Smooth muscle cell of the brain vasculature (primary cell): ENCODE measurements around the gene CHD3.
A peak's percentile ranks its signal among the peaks of the same experiment; 100 is the strongest.
"Not testable (repeated sequence)": the region's sequence is repeated elsewhere in the genome, so short reads cannot be mapped to it uniquely, and the experiment has no call there.

ENCODE experiments used
- DNase-seq: peaks from one replicate; pipeline ENCODE4 v3.0.0-alpha.2; 2012; ENCODE audit warnings: low read depth, low spot score

CHD3 gene

DNA sequence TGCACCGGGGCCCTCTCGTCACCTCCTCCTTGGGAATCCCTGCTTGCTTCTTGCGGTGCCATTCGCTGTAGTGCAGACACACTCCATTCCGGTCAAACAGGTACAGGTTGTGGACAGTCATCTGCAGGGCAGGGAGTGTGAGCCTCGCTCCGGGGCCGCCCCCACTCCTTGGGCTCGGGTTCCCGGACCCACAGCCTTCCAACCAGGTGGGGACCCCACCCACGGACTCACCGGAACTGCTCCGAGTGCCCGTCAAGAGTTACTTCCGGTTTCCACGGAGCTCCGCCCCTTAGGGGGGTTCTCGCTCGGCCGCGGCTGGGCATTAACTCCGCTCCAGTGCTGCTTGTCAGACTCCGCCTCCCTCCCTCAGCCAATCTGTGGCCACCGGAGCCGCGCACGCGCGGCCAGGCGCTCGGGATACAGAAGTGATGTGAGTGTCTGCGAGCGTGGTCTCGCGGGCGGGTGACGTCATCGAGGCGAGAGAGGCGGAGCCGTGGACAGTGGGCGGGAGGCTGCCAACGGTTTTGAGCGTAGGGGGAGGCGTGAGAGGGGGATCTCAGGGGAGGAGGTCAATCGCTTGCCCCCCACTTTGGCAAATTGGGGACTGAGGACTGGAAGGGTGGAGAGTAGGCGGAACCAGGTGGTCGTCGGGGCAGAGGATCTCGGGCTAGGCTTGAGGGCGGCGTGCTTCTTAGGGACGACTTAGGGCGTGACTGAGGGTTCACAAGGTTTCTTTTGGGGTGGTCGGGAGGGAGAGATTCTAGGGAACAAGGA is 43.3 kb downstream of the CHD3 start, which contains the start of the genes CNTROB and TRAPPC1:
CNTROB (plus strand) TSS at position 498 of the 774 bp plus-strand sequence. CDS start 874 bp downstream, outside the sequence.
TRAPPC1 (minus strand) TSS at position 238 of the 774 bp plus-strand sequence; CDS start at position 121, 117 bp downstream.
- DNase-seq = peak; percentile 98

DNA sequence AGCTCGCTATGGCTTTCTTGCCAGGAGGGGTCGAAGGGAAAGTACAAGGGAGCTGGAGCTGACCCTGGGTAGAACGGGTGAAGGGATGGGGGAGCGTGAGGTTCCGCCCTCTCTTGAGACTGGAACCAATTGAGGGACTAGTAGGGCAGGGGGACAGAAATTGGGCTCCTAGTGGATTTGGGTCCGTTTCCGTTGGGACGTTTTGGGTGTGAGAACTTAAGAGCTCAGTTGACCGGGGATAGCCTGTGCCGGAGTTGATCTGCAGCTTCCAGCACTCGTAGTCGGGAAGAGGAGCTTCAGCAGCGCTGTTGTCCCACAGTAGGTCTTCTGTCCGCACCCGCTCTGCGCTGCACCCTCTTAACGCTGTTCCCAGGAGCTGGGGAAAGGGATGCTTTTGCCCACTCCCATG is 43.9 kb downstream of the CHD3 start:
- DNase-seq = no peak

DNA sequence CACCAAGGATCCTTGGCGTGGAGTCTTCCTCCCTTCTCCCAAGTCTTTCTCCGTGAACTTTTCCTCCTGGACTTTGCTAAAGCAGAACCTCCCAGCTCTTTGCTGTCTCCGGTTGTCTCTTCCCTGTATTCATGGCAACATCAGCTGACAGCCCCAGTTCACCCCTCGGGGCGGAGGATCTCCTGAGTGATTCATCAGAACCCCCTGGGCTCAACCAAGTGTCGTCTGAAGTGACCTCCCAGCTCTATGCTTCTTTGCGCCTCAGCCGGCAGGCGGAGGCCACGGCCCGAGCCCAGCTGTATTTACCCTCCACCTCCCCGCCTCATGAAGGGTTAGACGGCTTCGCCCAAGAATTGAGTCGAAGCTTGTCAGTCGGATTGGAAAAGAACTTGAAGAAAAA is 44.4 kb downstream of the CHD3 start:
- DNase-seq = peak; percentile 62

DNA sequence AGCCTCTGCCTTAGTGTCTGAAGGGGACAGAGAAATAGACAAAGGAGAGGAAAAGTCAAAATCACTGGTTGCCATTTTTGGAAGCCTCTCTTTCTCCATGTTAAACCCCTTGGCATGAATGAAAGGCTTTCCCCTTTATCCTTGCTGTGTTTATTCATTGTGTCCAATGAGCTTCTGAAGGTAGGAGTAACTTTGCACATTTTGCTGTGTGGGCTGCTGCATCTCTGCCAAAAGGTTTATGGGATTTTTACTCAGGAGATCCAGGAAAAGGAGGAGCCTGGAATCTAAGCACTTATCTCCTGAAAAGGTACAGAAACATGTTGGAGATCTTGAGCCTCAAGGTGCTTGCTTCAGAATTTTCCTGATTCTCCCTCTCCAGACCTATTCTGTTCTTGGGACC is 47.3 kb downstream of the CHD3 start:
- DNase-seq = no peak

DNA sequence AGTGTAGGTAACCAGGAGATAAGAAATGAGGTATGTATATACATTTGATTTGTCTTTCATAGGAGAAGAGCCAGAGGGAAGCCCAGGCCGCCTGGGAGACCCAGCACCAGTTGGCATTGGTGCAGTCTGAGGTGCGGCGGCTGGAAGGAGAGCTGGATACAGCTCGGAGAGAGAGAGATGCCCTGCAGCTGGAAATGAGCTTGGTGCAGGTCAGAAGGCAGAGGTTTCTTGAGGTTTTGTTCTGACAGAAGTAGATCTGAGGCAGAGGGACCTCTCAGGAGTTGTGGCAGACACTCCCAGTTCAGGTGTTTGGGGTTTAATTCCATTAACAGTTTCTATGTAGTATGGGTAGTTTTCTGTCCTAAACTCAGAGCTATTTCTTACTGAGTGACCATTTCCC is 51.4 kb downstream of the CHD3 start:
- DNase-seq = no peak

DNA sequence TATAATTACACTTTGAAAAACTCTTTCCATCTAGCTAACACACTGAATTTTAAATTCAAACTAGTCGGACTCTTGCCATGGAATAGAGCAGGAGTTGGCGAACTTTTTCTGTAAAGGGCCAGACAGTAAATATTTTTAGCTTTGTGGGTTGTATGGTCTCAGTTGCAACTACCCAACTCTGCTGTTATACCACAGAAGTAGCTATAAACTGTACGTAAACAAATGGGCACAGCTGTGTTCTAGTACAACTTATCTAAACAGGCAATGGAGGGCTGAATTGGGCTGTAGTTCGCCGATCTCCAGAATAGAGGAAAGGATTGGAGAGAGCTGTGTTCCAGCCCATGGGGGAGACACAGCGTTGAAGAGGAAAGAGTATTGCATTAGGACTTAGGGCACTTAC is 52.2 kb downstream of the CHD3 start:
- DNase-seq = no peak

DNA sequence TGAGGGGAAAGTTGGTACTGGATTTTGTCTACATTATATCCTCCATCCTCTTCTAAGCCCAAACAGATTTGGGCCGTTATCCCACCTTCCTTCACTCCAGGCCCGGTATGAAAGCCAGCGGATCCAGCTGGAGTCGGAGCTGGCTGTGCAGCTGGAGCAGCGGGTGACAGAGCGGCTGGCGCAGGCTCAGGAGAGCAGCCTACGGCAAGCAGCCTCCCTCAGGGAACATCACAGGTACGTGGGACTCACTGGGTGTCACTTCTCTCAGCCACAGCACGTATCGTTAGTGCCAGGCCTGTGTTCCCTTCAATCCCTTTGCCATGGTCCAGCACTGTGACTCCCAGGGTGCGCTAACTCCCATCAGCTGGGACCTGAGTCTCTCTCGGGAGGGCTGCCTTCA is 54.7 kb downstream of the CHD3 start:
- DNase-seq = no peak

DNA sequence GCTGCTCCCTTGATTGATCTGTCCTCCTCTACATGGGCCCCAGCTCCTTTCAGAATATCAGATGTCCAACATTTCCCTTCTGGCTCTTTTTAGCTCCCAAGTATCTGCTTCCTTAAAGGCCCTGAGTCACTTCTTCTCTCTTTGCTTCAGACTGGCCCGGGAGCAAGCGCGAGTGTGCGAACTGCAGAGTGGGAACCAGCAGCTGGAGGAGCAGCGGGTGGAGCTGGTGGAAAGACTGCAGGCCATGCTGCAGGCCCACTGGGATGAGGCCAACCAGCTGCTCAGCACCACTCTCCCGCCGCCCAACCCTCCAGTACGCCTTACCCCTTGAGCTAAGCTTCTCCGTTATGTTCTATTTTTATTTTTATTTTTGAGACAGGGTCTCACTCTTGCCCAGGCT is 55.7 kb downstream of the CHD3 start:
- DNase-seq = no peak

DNA sequence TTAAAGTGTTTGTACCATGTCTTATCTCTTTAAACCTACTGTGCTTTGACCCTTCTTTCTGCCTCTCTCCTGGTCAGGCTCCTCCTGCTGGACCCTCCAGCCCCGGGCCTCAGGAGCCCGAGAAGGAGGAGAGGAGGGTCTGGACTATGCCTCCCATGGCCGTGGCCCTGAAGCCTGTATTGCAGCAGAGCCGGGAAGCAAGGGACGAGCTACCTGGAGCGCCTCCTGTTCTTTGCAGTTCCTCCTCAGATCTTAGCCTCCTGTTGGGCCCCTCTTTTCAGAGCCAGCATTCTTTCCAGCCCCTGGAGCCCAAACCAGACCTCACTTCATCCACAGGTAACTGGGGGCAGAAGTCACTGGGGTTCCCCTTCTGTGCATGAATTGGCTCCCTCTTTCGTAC is 57.1 kb downstream of the CHD3 start:
- no peak for DNase-seq

DNA sequence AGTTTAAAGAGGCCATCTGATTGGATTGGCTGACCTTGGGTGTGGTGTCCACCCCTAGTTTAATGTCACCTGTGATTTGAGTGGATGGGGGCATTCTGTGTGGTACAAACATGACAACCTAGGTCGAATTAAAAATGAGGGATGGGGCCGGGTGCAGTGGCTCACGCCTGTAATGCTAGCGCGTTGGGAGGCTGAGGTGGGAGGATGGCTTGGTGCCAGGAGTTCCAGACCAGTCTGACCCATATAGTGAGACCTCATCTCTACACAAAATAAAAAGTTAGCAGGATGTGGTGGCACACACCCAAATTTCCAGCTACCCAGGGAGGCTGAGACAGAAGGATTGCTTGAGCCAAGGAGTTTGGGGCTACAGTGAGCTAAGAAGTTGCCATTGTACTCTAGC is 57.9 kb downstream of the CHD3 start:
- DNase-seq = no peak

DNA sequence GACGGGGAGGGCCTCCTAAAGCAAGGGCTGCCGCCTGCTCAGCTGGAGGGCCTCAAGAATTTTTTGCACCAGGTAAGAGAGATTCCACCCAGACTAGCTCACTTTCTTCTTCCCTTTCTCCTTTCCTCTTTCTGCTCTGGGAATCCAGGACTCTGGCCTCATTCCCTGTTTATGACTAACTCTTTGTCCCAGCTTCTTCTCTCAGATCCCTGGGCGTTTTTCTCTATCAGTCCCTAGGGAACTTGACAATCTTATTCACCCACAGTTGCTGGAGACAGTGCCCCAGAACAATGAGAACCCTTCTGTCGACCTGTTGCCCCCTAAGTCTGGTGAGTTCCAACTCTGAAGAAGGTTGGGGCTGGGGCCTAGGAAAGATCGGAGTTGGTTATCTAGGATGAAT is 59.1 kb downstream of the CHD3 start:
- DNase-seq = no peak

DNA sequence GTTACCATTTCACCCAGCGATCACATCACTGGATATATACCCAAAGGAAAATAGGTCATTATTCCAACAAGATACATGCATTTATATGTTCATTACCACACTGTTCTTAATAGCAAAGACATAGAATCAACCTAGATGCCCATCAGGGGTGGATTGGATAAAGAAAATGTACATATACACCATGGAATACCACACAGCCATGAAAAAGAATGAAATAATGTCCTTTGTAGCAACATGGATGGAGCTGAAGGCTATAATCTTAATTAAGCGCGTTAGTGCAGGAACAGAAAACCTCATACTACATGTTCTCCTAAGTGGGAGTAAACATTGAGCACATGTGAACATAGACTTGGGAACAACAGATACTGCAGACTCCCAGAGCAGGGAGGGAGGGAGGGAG is 62.0 kb downstream of the CHD3 start:
- no peak for DNase-seq

DNA sequence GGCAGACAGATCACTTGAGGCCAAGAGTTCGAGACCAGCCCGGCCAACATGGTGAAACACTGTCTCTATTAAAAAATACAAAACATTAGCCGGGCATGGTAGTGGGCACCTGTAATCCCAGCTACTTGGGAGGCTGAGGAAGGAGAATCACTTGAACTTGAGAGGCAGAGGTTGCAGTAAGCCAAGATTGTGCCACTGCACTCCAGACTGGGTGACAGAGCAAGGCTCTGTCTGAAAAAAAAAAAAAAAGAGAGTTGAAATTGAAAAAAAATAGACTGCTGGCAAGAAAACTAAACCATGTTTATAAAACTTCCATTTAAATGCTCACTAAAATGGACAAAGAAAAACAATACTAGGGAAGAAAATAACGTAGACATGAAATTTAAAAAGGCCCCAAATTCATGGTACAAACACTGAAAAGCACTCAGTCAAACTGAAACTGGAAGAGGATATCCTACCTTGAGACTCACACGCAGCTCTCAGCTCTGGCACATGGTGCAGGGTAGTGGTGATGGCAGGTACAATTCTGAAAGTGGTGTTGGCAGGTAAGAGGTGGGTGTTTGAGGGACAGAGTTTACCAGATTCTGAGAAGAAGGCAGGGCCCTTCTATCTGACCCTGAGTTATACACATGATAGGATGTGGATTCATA is 62.7 kb downstream of the CHD3 start:
- no peak for DNase-seq

DNA sequence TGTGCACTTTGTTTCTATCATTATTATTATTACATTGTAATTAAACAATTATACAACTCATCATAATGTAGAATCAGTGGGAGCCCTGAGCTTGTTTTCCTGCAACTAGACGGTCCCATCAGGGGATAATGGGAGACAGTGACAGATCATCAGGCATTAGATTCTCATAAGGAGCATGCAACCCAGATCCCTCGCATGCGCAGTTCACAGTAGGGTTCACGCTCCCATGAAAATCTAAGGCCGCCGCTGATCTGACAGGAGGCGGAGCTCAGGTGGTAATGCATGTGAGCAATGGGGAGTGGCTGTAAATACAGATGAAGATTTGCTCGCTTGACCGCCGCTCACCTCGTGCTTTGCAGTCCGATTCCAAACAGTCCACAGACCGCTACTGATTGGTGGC is 64.7 kb downstream of the CHD3 start:
- DNase-seq = not testable (repeated sequence)

DNA sequence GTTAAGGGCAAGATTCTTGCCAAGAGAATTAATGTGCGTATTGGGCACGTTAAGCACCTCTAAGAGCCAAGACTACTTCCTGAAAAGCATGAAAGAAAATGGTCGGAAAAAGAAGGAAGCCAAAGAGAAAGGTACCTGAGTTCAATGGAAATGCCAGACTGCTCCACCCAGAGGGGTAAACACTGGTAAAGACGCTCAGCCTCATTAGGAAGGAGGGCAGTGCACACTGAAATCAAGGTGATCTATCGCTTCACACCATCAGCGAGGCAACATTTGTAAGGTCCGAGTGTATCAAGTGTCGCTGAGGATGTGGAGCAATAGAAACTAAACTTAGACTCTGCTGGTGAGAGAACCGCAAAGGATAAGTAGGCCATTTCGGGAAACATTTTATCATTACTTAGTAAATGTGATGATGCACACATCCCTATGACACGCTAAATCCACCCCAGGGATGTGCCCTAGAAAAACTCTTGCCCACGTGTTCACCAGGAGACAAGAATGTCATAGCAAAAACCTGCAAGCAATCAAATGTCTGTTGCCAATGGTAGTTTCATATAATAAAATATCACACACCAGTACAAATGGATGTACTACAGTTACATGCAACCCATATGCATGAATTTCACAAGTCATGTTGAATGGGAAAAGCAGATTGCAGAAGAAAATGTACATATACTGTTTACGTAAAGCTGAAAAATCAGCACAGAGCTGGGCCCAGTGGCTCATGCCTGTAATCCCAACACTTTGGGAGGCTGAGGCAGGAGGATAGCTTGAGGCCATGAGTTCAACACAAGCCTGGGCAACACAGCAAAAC is 67.0 kb downstream of the CHD3 start:
- no peak for DNase-seq

DNA sequence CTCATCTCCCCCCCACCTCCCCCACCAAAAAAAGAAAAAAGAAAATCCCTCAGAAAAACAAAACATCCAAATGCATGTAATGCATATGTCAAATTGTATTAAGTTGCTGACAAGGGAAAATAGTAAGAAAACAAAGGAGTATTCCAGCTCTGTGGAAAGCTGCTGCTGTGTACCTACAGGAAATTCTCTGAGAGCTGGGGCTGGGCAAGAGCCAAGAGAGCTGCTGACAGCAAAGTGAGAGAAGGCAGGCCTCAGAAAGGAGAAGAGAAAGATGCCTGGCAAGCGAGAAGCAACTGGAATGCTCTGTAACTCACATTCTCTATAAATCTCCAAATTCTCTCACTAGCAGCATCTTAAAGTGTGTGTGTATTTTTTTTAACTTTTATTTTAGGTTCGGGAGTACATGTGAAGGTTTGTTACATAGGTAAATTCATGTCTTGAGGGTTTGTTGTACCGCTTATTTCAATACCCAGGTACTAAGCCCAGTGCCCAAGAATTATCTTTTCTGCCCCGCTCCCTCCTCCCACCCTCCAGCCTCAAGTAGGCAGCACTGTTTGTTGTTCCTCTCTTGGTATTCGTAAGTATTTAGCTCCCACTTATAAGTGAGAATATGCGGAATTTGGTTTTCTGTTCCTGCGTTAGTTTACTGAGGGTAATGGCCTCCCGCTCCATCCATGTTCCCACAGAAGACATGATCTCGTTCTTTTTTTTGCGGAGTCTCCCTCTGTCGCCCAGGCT is 67.8 kb downstream of the CHD3 start:
- no peak for DNase-seq

DNA sequence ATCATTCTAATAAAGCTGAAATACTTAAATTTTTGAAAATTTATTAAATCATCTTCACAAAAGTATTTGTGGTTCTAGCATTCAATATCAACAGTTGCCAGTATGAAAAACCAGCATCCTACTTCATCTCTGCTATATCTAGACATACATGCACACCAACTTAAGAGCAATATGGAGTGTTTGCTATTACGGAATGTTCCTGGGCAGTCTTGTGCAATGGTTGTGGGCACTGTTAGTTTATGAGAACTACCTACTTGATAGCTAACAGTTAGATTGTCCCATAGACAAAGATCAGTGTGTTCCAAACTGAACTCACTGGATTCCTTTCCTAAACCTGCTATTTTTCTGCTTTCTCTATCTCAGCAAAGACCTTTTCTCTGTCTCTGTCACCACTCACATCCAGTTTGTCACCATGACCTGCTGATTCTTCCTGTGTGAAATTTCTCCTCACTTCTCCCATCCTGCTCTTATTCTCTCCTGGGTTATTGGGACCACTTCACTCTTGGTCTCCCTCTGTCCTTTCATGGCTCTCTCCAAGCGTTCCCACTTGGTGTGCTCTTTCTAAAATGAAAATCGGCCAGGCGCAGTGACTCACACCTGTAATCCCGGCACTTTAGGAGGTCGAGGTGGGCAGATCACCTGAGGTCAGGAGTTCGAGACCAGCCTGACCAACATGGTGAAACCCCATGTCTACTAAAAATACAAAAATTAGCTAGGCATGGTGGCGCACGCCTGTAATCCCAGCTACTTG is 71.1 kb downstream of the CHD3 start:
- no peak for DNase-seq

DNA sequence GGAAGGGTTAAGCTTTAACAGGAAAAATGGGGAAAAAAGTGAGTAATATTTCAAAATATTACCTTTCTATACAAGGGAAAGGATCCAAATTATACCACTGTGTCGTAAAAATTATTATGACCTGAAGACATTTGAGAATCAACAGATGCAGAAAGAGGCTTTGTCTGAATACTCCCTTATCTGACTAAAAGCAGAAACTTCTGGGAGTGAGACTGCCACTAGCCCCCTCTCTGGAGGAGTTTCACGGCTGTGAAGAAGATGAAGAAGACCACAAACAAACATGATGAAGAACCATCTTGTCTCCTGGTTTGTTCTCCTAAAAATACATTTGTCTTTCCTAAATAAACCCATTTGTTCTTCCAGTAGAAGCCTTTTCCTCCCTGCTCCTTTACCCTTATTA is 72.8 kb downstream of the CHD3 start:
- DNase-seq = no peak
